Measurements from ENCODE around the gene NPEPL1. TPM values are rescaled to one million over a fixed set of nuclear protein-coding genes. Genes with fewer than 3 reads are reported as not detected.

The NPEPL1 gene
- total and polyA plus RNA-seq, 10 of the 15 experiments (the other 5 are each of a cell fraction or from before 2014, with no cell fraction given) = 0.08 to 21.3 (median 10.2) TPM

DNA sequence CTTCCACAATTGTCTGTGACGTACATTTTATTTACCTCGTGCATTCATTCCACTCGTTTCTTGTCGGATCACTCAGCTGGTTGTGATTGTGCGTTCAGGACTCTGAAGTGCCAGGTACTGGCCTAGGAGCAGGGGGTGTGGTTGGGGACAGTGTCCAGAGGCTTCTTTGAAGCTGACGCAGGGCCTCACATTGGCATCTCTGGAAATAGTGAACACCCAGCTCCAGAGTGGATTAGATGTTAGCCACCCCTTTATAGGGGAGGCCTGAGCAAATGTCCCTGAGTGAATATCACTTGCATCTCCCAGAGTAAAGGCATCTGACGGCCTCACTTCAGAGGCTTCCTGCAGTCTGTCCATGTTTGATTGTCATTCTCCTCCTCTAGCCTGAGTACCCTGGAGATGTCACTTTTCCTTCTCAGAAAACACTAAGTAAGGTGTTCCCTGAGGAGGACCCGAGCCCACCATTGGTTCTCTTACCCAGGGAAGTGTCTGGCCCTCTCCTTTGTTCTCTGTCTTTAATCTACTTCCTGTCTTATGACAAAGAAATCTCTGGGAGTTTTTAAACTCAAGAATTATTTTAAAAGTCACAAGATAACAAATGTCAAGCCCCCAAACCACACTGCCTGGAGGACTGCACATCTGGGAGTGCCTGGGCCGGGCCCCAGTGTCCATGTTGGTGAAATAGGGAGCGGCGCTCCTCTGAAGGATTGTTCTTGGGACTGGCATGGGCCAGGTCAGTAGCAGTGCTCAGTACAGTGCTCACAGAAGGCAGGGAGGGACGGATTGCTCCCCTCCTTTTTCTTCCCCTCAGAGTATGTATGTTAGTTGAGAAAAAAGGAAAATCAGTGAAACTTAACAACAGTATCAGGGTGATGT, 30.8 kb upstream of the NPEPL1 start:
- no peak overlapping the region for H3K27ac ChIP-seq (ENCODE audit: control insufficient read depth, insufficient read depth)
- ChIA-PET RAD21 (ENCODE audit: unreplicated experiment) (no interaction called here), CTCF (interaction anchor here (1.6 kb wide), 1 partner anchor 9 kb away, joined by 3 read pairs; no protein-coding TSS in a partner anchor), SMC1A (ENCODE audit: uncharacterized antibody, unreplicated experiment) (interaction anchor here (0.6 kb wide), 1 partner anchor 9 kb away, joined by 3 read pairs; no protein-coding TSS in a partner anchor), POLR2A (interaction anchor here (0.6 kb wide), 1 partner anchor 10 kb away, joined by 3 read pairs; no protein-coding TSS in a partner anchor)
- H3K4me2 ChIP-seq (ENCODE audit: control insufficient read depth, insufficient read depth) = no peak overlapping the region
- no peaks in the 10 kb centered on the region for H3K9me3 ChIP-seq (replicated peaks; ENCODE audit: control insufficient read depth, insufficient read depth, low read length)
- no peak for ATAC-seq
- 95% methylated on average over 12 of the region's 12 CpGs for WGBS (ENCODE audit: insufficient coverage, insufficient replicate concordance, low lambda C conversion rate, missing lambda C conversion rate)
- in situ Hi-C loops (cut with MboI) (loop anchor here (25.0 kb wide), 1 partner anchor 1275 kb away; the partner anchor contains the start of gene RBM38), intact Hi-C loops (cut with micrococcal nuclease; ENCODE audit: unreplicated experiment) (no loop called here)
- BruUV-seq (replicated peaks) = no TSS peak
- no peak overlapping the region for H2AFZ ChIP-seq (ENCODE audit: control insufficient read depth, low read depth, low read length)
- no peak overlapping the region for H3K4me3 ChIP-seq
- peaks cover 8% of the 10 kb centered on the region for H3K4me1 ChIP-seq (ENCODE audit: control insufficient read depth, insufficient read depth, low read length)
- H3K79me2 ChIP-seq (ENCODE audit: control insufficient read depth, insufficient read depth, low read length) = peaks cover 62% of the 10 kb centered on the region
- no peaks in the 10 kb centered on the region for H3K27me3 ChIP-seq (replicated peaks in 1 of 2; ENCODE audit: control insufficient read depth in 2 of 2, insufficient read depth in 2 of 2, low read length in 1 of 2)
- no peak overlapping the region for H3K9ac ChIP-seq (ENCODE audit: control insufficient read depth, insufficient read depth, low read length)
- TF ChIP-seq SP1 (IDR thresholded peaks at IDR 0.05; ENCODE audit: low read depth, low read length) (no peak), ETV6 (conservative IDR thresholded peaks at IDR 0.05 in 1 of 2, IDR thresholded peaks at IDR 0.05 in 1 of 2; ENCODE audit: borderline replicate concordance in 1 of 2, low read depth in 1 of 2) (no peak), ZBED1 (IDR thresholded peaks at IDR 0.05; ENCODE audit: borderline replicate concordance) (no peak)
- TF ChIP-seq, protein P1, sequence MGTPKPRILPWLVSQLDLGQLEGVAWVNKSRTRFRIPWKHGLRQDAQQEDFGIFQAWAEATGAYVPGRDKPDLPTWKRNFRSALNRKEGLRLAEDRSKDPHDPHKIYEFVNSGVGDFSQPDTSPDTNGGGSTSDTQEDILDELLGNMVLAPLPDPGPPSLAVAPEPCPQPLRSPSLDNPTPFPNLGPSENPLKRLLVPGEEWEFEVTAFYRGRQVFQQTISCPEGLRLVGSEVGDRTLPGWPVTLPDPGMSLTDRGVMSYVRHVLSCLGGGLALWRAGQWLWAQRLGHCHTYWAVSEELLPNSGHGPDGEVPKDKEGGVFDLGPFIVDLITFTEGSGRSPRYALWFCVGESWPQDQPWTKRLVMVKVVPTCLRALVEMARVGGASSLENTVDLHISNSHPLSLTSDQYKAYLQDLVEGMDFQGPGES (IDR thresholded peaks at IDR 0.05) = no peak
- H4K20me1 ChIP-seq (ENCODE audit: control insufficient read depth, insufficient read depth) = peaks cover 5% of the 10 kb centered on the region; the same call in 1 of the 2 replicates
- peaks cover 3 to 22% of the 10 kb centered on the region in 2 experiments for H3K36me3 ChIP-seq (ENCODE audit: control insufficient read depth in 2 of 2, insufficient read depth in 2 of 2, low read length in 1 of 2)
- no peak for FAIRE-seq
- no peak for DNase-seq (ENCODE audit: low read depth, low spot score)

Measured in GM12878 (cell line).